A673 (cell line): ENCODE measurements around the gene DDX39A. TPM values are rescaled to one million over a fixed set of nuclear protein-coding genes. Genes with fewer than 3 reads are reported as not detected.

Source experiments
- BruUV-seq: library from RNA; stranded (reverse); fragments of 400-500 nt; replicated peaks from 2 replicates; lab custom pipeline; 2021; lab: Mats Ljungman, UMichigan
- CTCF ChIA-PET: fragments of 300-600 bp; sonication (Branson Sonifier 250); formaldehyde crosslinking; loops from one replicate; lab custom pipeline; 2022; ENCODE audit warnings: antibody characterized with exemption; lab: Charles Lee
- POLR2A ChIA-PET: fragments of 300-600 bp; sonication (Branson Sonifier 250); formaldehyde crosslinking; loops from one replicate; lab custom pipeline; 2022; ENCODE audit warnings: antibody characterized with exemption; ENCODE audit not compliant: low non-redundant PET; lab: Charles Lee
- DNase-seq: peaks from one replicate; pipeline ENCODE4 v3.0.0-alpha.2; 2015; ENCODE audit warnings: low spot score
- H3K27ac ChIP-seq: fragments of 200-600 bp; sonication (generic); 2 replicates; pipeline ENCODE4 v1.5.1; 2016; ENCODE audit warnings: mixed run types, low read depth, mild to moderate bottlenecking, mixed read lengths, antibody characterized with exemption, low read length; ENCODE audit not compliant: poor library complexity, severe bottlenecking
- H3K27me3 ChIP-seq: fragments of 200-600 bp; sonication (generic); replicated peaks from 2 replicates; pipeline ENCODE4 v1.6.1; 2017; ENCODE audit warnings: mixed run types, low read depth, mild to moderate bottlenecking, mixed read lengths, antibody characterized with exemption, low read length; ENCODE audit not compliant: insufficient read depth, poor library complexity
- H3K36me3 ChIP-seq: fragments of 200-600 bp; sonication (generic); 2 replicates; pipeline ENCODE4 v1.6.1; 2016; ENCODE audit warnings: mixed run types, mild to moderate bottlenecking, mixed read lengths, antibody characterized with exemption, low read length; ENCODE audit not compliant: insufficient read depth, poor library complexity, severe bottlenecking
- H3K4me1 ChIP-seq: fragments of 200-600 bp; sonication (generic); 2 replicates; pipeline ENCODE4 v1.6.1; 2017; ENCODE audit warnings: mixed run types, mild to moderate bottlenecking, mixed read lengths, antibody characterized with exemption, low read length; ENCODE audit not compliant: insufficient read depth, poor library complexity, severe bottlenecking
- H3K4me3 ChIP-seq: fragments of 200-600 bp; sonication (generic); 2 replicates; pipeline ENCODE4 v1.5.1; 2016; ENCODE audit warnings: low read depth, mixed run types, mild to moderate bottlenecking, mixed read lengths, low read length; ENCODE audit not compliant: poor library complexity, severe bottlenecking
- H3K9me3 ChIP-seq: fragments of 200-600 bp; sonication (generic); 2 replicates; pipeline ENCODE4 v1.6.1; 2016; ENCODE audit warnings: mixed run types, low read depth, mild to moderate bottlenecking, mixed read lengths, antibody characterized with exemption, low read length; ENCODE audit not compliant: poor library complexity, severe bottlenecking
- CTCF ChIP-seq: fragments of 300-800, 200-600 bp; sonication (generic); conservative IDR thresholded peaks from 2 replicates; pipeline ENCODE4 v1.5.1; 2017; ENCODE audit warnings: low read depth, mild to moderate bottlenecking, antibody characterized with exemption, low read length, moderate library complexity, mixed read lengths
- EZH2 ChIP-seq: fragments of 200-600 bp; sonication (generic); IDR thresholded peaks from 2 replicates; pipeline ENCODE4 v1.6.1; 2017; ENCODE audit warnings: borderline replicate concordance, low read depth, mild to moderate bottlenecking, mixed read lengths, antibody characterized with exemption, low read length; ENCODE audit not compliant: poor library complexity, severe bottlenecking
- intact Hi-C: fragments of 100-400 bp; cut with micrococcal nuclease; formaldehyde crosslinking; loops from one replicate; pipeline ENCODE4 v1.10.0; 2022; ENCODE audit not compliant: unreplicated experiment
- total RNA-seq: library from RNA; stranded (reverse); gene quantifications from 2 replicates; pipeline ENCODE4 v1.2.3, GENCODE V29; 2021

The DDX39A gene
- total RNA-seq, 1 experiment from 2014 or later = 223 TPM

- no peak overlapping the region for H3K27ac ChIP-seq
- no peaks in the 10 kb centered on the region for H3K9me3 ChIP-seq
- BruUV-seq = no TSS peak
- no peak overlapping the region for H3K4me3 ChIP-seq
- H3K27me3 ChIP-seq = no peaks in the 10 kb centered on the region
- intact Hi-C loops = no loop called here
- TF ChIP-seq CTCF (no peak), EZH2 (no peak)
- ChIA-PET CTCF (no interaction called here), POLR2A (no interaction called here)
- no peaks in the 10 kb centered on the region for H3K4me1 ChIP-seq
- peaks cover 56% of the 10 kb centered on the region for H3K36me3 ChIP-seq
- DNase-seq = no peak
Observed at GRCh38 chr19:14446336-14447036, 27.3 kb upstream of the DDX39A start.

- no peaks in the 10 kb centered on the region for H3K9me3 ChIP-seq
- intact Hi-C loops = no loop called here
- no peak overlapping the region for H3K4me3 ChIP-seq
- no peak overlapping the region for H3K27ac ChIP-seq
- CTCF ChIA-PET = no interaction called here
- H3K27me3 ChIP-seq = no peaks in the 10 kb centered on the region
- BruUV-seq = no TSS peak
- H3K36me3 ChIP-seq = peaks cover 39% of the 10 kb centered on the region
- H3K4me1 ChIP-seq = no peaks in the 10 kb centered on the region
- POLR2A ChIA-PET = no interaction called here
- no peak for DNase-seq
- TF ChIP-seq CTCF (no peak), EZH2 (no peak)
Observed at GRCh38 chr19:14443632-14444216, 24.6 kb upstream of the DDX39A start.

- no peaks in the 10 kb centered on the region for H3K27me3 ChIP-seq
- H3K36me3 ChIP-seq = peaks cover 38% of the 10 kb centered on the region
- intact Hi-C loops = no loop called here
- H3K4me3 ChIP-seq = no peak overlapping the region
- DNase-seq = no peak
- no peaks in the 10 kb centered on the region for H3K9me3 ChIP-seq
- POLR2A ChIA-PET = no interaction called here
- BruUV-seq = no TSS peak
- no peak overlapping the region for H3K27ac ChIP-seq
- H3K4me1 ChIP-seq = no peaks in the 10 kb centered on the region
- TF ChIP-seq CTCF (no peak), EZH2 (no peak)
- CTCF ChIA-PET = no interaction called here
Observed at GRCh38 chr19:14442891-14443631, 23.9 kb upstream of the DDX39A start.
